Mucosa of stomach (tissue), 1 donor: ENCODE measurements around the gene SLC16A6.
"Not testable (repeated sequence)": the region's sequence is repeated elsewhere in the genome, so short reads cannot be mapped to it uniquely, and the experiment has no call there.

Experiments
- H3K27me3 ChIP-seq: one replicate; pipeline ENCODE4 v1.7.0; 2013; ENCODE audit warnings: mild to moderate bottlenecking, low read length; ENCODE audit not compliant: control insufficient read depth, insufficient read depth
- H3K36me3 ChIP-seq: one replicate; pipeline ENCODE4 v1.7.0; 2013; ENCODE audit warnings: low read length; ENCODE audit not compliant: control insufficient read depth, insufficient read depth
- H3K4me1 ChIP-seq: one replicate; pipeline ENCODE4 v1.7.0; 2013; ENCODE audit warnings: mild to moderate bottlenecking, low read length; ENCODE audit not compliant: control insufficient read depth, insufficient read depth
- H3K4me3 ChIP-seq: one replicate; pipeline ENCODE4 v1.7.0; 2013; ENCODE audit warnings: low read length
- H3K9ac ChIP-seq: one replicate; pipeline ENCODE4 v1.7.0; 2013; ENCODE audit warnings: mild to moderate bottlenecking, low read length, moderate library complexity
- H3K9me3 ChIP-seq: one replicate; pipeline ENCODE4 v1.7.0; 2013; ENCODE audit warnings: mild to moderate bottlenecking, low read length, moderate library complexity; ENCODE audit not compliant: control insufficient read depth
- donor health status: Pancreatic carcinoma.

The SLC16A6 gene

DNA sequence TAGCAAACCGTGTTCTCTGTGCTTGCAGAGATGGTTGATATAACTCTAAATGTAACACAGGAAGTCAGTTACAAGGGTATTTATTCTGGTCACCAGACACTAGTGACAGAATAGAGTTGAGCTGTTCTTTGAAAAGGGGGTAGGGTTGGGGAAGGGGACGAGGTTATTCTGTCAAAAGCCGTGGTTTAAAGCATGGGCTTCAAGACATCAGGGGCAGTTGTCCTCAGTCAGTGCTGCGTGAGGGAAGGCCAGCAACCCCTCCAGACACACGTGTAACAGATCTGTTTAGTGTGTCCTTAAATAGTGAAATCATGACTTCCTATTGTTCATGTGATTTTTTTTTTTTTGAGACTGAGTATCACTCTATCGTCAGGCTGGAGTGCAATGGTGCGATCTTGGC lies 37.5 kb downstream of the SLC16A6 start:
- not testable (repeated sequence) for H3K27me3 ChIP-seq, H3K9me3 ChIP-seq, H3K4me1 ChIP-seq, H3K36me3 ChIP-seq, H3K4me3 ChIP-seq, H3K9ac ChIP-seq

DNA sequence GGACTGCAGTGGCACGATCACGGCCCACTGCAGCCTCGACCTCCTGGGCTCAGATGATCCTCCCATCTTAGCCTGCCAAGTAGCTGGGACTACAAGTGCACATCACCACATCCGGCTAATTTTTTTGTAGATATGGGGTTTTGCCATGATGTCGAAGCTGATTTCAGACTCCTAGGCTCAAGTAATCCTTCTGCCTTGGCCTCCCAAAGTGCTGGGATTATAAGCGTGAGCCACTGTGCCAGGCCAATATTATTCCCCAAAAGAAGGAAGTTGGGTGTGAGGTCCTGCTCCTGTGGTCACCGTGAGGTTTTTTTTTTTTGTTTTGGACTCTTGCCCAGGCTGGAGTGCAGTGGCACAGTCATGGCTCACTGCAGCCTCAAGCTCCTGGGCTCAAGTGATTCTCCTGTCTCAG lies 41.6 kb downstream of the SLC16A6 start:
- Histone ChIP-seq H3K27me3 (no peaks in the 10 kb centered on the region), H3K4me1 (peaks cover 8% of the 10 kb centered on the region), H3K4me3 (no peak overlapping the region), H3K36me3 (no peaks in the 10 kb centered on the region), H3K9ac (no peak overlapping the region), H3K9me3 (no peaks in the 10 kb centered on the region)

DNA sequence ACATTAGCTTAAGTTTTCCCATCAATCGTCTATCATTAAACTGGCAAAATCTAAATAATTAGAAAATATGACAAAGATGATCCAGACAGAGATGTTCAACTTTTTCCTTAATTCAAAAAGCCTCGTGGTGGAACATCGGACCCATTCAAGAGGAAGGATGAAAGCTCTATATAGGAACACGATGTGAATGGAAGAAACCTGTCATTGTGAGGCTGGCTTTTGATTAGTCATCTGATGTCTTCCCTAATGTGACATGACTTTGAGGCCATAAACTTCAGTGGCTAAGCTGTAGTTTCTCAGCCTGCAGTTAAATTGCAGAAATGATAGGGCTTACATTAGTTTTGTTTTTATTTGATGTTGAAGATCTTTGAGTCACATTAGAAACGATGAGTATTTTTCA lies 42.0 kb downstream of the SLC16A6 start:
- H3K4me3 ChIP-seq = no peak overlapping the region
- H3K9me3 ChIP-seq = no peaks in the 10 kb centered on the region
- H3K9ac ChIP-seq = peak overlapping the region; percentile 97
- no peaks in the 10 kb centered on the region for H3K36me3 ChIP-seq
- H3K27me3 ChIP-seq = no peaks in the 10 kb centered on the region
- H3K4me1 ChIP-seq = peaks cover 8% of the 10 kb centered on the region

DNA sequence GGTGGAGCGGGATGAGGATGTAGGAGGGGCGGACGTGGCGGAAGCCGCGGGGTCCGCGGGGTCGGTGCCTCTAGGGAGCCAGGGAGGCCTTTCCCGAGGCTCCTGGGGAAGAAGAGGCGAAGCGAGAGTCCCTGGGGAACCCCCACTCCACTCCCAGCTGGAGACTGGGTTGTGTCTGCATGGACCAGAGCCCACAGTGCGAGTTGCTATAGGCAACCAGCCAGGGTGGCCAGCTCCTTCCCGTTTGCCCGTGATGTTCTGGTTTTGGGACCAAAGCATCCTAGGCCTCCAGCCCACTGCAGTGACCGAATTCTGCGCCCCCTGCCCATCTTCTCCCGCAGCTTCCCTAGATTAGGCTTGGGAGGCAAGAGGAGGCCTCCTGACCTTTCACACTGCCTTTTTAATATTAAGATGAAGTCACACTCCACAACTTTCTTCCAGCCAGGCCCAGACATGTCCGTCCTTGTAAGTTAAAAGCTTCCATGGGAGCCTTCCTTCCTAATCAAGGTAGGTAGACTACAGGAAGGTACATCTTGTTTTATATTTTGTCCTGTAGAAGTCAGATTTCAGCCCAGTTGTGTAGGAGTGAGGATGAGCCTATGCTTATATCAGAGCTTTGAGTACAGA lies 42.6 kb downstream of the SLC16A6 start:
- Histone ChIP-seq H3K36me3 (no peaks in the 10 kb centered on the region), H3K4me3 (peak overlapping the region; percentile 83), H3K27me3 (no peaks in the 10 kb centered on the region), H3K4me1 (peaks cover 8% of the 10 kb centered on the region), H3K9me3 (no peaks in the 10 kb centered on the region), H3K9ac (peak overlapping the region; percentile 97)

DNA sequence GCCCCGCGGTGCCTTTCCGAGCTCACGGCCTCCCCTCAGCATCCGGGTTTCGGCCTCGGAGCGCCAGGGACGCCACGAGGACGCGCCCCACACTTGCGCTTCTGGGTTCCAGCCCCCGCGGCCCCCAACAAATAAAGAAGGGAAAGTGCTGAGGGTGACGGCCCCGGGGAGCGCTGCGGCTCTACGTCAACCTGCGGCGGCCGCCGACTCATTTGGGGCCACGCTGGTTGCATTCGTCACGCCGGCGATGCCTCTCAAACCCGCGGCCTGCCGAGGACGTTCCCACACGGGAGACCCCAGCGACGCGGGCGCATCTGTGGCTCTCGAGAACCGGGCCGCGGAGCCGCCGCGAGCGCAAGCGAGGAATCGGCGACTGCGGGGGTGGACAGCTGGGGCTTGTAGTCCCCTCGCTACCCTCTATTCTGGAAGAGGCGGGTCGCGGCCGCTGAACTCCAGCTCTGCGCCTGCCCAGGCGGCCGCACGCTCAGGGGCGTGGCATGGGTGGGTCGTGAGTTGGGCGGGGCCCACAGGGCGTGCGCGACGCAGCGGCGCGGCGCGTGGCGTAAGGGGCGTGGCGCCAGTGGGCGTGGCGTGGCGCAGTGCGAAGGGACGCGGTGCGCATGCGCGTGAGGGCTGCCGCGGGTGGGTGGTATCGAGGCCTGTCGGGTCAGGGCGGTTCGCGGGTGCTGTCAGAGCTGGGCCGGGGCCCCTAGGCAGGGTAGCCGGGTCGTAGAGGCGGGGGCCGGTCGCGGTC lies 43.3 kb downstream of the SLC16A6 start, which contains the start of gene AMZ2:
Gene AMZ2 (plus strand): TSS at position 599 of the 754 bp plus-strand sequence. CDS start 2,145 bp downstream, outside the sequence.
- Histone ChIP-seq H3K4me3 (peak within 1 kb of the TSS; percentile 83), H3K4me1 (peaks cover 8% of the 10 kb centered on the region), H3K36me3 (no peaks in the 10 kb centered on the region), H3K9ac (peak within 1 kb of the TSS; percentile 97), H3K9me3 (no peaks in the 10 kb centered on the region), H3K27me3 (no peaks in the 10 kb centered on the region)

DNA sequence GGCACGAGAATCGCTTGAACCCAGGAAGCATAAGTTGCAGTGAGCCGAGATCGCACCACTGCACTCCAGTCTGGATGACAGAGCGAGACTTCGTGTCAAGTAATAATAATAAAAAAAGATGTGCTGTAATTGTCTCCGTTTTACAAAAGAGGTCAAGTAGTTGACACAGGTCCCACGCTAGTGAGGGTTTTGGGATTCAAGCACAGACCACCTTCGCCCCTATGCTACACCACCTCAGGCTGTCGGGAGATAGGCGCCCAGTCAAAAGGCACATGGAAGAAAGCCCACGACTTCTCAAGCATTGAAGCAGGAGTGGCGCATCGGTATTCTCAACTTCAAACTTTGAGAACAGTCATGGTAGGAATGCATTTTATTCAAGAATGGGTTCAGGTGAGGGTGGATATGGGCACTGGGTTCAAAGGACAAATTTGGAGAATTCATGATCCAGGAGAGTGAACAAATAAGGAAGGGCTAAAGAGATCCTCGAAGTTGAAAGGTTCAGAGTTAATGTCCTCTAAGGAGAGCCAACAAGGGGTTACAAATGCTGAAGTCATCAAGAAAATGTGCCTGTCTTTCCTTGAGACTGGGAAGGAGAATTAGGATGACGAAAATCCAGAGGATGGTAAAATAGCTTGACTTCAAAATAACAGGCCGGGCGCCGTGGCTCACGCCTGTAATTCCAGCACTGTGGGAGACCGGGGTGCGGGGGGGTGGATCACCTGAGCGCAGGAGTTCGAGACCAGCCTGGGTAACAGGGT lies 44.5 kb downstream of the SLC16A6 start:
- no peaks in the 10 kb centered on the region for H3K27me3 ChIP-seq
- H3K9ac ChIP-seq = no peak overlapping the region
- H3K4me1 ChIP-seq = peaks cover 8% of the 10 kb centered on the region
- no peaks in the 10 kb centered on the region for H3K36me3 ChIP-seq
- no peak overlapping the region for H3K4me3 ChIP-seq
- no peaks in the 10 kb centered on the region for H3K9me3 ChIP-seq

GRCh38 chr17:68239632-68240366 lies 51.1 kb downstream of the SLC16A6 start:
- Histone ChIP-seq H3K4me1 (no peaks in the 10 kb centered on the region), H3K27me3 (no peaks in the 10 kb centered on the region), H3K36me3 (no peaks in the 10 kb centered on the region), H3K9ac (no peak overlapping the region), H3K4me3 (no peak overlapping the region), H3K9me3 (no peaks in the 10 kb centered on the region)

DNA sequence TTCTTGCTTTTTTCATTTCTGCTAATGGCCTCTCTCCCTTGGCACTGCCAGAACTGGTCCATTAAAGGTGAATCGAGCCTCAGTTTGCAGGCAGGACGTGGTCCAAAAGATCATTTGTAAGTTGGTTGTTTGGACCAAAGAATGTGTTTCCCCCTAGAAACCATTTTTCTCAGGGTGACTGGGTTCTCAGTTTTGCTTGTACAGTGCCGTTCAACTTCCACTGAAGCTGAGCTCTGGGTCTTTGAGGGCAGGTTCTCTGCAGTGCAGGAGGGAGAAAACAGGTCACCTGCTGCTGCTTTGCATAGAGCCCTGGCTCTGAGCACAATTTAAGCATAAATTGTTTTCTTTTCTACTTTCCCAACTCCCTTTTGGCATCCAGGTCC lies 52.1 kb downstream of the SLC16A6 start:
- H3K4me1 ChIP-seq = no peaks in the 10 kb centered on the region
- H3K36me3 ChIP-seq = no peaks in the 10 kb centered on the region
- H3K9me3 ChIP-seq = no peaks in the 10 kb centered on the region
- H3K4me3 ChIP-seq = no peak overlapping the region
- H3K27me3 ChIP-seq = no peaks in the 10 kb centered on the region
- H3K9ac ChIP-seq = no peak overlapping the region

GRCh38 chr17:68238164-68238870 lies 52.6 kb downstream of the SLC16A6 start:
- no peaks in the 10 kb centered on the region for H3K4me1 ChIP-seq
- no peaks in the 10 kb centered on the region for H3K36me3 ChIP-seq
- H3K9ac ChIP-seq = no peak overlapping the region
- H3K9me3 ChIP-seq = no peaks in the 10 kb centered on the region
- H3K27me3 ChIP-seq = no peaks in the 10 kb centered on the region
- no peak overlapping the region for H3K4me3 ChIP-seq

DNA sequence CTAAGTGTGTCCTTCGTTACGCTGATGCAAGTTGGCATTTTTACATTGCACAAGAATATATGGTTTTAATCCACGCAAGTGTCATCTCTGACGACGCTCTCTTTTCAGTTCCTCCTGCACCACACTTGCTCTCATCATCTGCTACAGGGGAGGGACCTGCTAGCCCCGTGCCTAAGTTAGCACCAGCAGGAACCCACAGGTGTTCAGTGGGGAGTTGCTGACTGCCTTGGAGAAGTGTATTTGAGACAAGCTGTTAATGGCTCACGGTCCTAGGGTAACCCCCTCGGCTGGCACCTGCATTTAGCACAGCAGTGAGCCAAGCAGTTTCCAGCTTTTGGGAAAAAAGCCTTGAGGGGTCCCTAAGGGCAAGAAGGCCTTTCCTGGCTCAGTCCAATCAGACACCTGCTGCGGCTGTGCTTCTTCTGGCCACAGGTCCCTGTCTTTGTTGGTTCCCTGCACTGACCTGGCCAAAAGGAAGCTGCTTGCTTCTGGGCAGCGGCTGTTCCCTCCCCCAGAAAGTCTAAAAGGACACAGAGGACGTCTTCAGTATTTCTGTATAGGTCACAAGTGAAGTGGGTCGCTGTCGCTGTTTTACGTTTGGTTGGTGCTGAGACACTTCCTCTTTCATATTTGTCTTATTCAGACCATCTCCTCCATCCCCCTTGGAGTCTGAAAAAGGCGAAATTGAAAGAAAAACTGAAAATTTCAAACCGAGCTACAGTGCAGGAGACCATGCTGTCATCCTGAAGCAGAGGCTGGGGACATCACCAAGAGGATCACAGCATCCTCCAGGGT lies 53.4 kb downstream of the SLC16A6 start:
- H3K9ac ChIP-seq, H3K4me1 ChIP-seq, H3K4me3 ChIP-seq, H3K27me3 ChIP-seq, H3K36me3 ChIP-seq, H3K9me3 ChIP-seq: not testable (repeated sequence)

DNA sequence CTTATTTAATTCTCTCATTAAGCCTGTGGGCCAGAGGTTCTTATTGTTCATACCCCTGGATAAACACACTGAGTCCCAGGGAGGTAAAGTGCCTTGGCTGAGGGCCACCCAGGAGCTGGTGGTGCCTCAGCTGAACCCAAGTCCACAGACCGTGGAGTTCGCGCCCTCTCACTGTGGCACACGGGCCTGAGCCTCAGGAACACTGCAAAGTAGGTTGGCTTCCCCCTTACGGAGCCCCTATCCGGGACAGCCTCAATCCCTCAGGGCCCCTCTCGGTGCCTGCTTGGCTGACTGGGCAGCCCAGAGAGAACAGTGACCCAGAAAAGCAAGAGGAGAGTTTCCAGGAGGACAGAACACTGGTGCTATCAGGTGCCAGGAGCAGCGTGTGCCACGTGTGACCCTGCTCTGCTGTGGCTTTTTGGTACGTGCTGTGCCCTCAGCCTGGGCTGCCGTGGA lies 55.6 kb downstream of the SLC16A6 start:
- H3K4me1 ChIP-seq, H3K9ac ChIP-seq, H3K27me3 ChIP-seq, H3K4me3 ChIP-seq, H3K9me3 ChIP-seq, H3K36me3 ChIP-seq: not testable (repeated sequence)
